B cell (primary cell): ENCODE data around the gene FOXF1. TPM values are rescaled to one million over a fixed set of nuclear protein-coding genes. Genes with fewer than 3 reads are reported as not detected.

Experiments
- ATAC-seq: fragments of 200-7000 bp; cut with Tn5 transposase; one replicate; pipeline ENCODE4 v1.10.0; 2021; ENCODE audit warnings: low read depth, mild to moderate bottlenecking, moderate number of reproducible peaks, moderate library complexity
- CTCF ChIA-PET: fragments of 350-600 bp; sonication (Branson Sonifier 250); formaldehyde crosslinking; loops from one replicate; lab custom pipeline; 2021; ENCODE audit warnings: antibody characterized with exemption, inconsistent platforms; lab: Charles Lee
- POLR2A ChIA-PET: fragments of 350-600 bp; sonication (Branson Sonifier 250); formaldehyde crosslinking; loops from one replicate; lab custom pipeline; 2021; ENCODE audit warnings: antibody characterized with exemption; lab: Charles Lee
- DNase-seq: peaks from one replicate; pipeline ENCODE4 v3.0.0; 2013
- H2AFZ ChIP-seq: 2 replicates; pipeline ENCODE4 v1.6.1; 2012; ENCODE audit warnings: mild to moderate bottlenecking, low read depth, low read length; ENCODE audit not compliant: insufficient read depth, poor library complexity, severe bottlenecking
- H3K27ac ChIP-seq, 2 donors: 1 replicate in 1 of 2; 2 replicates in 1 of 2; pipeline ENCODE4 v1.5.1; 2012 to 2013; ENCODE audit warnings: low read length in 2 of 2, mild to moderate bottlenecking in 2 of 2, moderate library complexity in 1 of 2
- H3K27me3 ChIP-seq, 4 experiments: fragments of 200-600 bp in 1 of 4; sonication (generic) in 1 of 4; replicated peaks in 1 of 4; 1 replicate in 2 of 4; 2 replicates in 2 of 4; pipeline versions ENCODE4 v1.6.1 to v1.7.0; 2013 to 2016; ENCODE audit warnings: low read length in 3 of 4, mild to moderate bottlenecking in 2 of 4, mixed read lengths in 1 of 4, moderate library complexity in 1 of 4; ENCODE audit not compliant: insufficient read depth in 4 of 4, control insufficient read depth in 3 of 4; ENCODE audit errors: control extremely low read depth in 1 of 4
- H3K36me3 ChIP-seq, 2 experiments: replicated peaks in 1 of 2; 1 replicate in 1 of 2; 2 replicates in 1 of 2; pipeline versions ENCODE4 v1.6.1 to v1.7.1; 2013; ENCODE audit warnings: low read length in 1 of 2; ENCODE audit not compliant: insufficient read depth in 2 of 2, control insufficient read depth in 1 of 2; ENCODE audit errors: control extremely low read depth in 1 of 2, extremely low read depth in 1 of 2
- H3K4me1 ChIP-seq, 2 donors: fragments of 200-600 bp in 1 of 2; sonication (generic) in 1 of 2; 1 replicate in 1 of 2; 2 replicates in 1 of 2; pipeline versions ENCODE4 v1.5.1 to v1.6.1; 2013 to 2017; ENCODE audit warnings: low read length in 2 of 2; ENCODE audit not compliant: control insufficient read depth in 2 of 2, insufficient read depth in 2 of 2
- H3K4me2 ChIP-seq: replicated peaks from 2 replicates; pipeline ENCODE3; 2012; ENCODE audit warnings: mild to moderate bottlenecking, low read depth, low read length; ENCODE audit not compliant: poor library complexity, severe bottlenecking
- H3K4me3 ChIP-seq, 5 experiments: fragments of 200-600 bp in 1 of 5; sonication (generic) in 1 of 5; 1 replicate in 3 of 5; 2 replicates in 2 of 5; pipeline versions ENCODE4 v1.5.1 to v1.7.0; 2011 to 2016; ENCODE audit warnings: low read length in 4 of 5, mild to moderate bottlenecking in 4 of 5, low read depth in 2 of 5, control low read depth in 1 of 5, moderate library complexity in 1 of 5; ENCODE audit not compliant: insufficient read depth in 1 of 5; ENCODE audit errors: control extremely low read depth in 1 of 5, extremely low read depth in 1 of 5
- H3K79me2 ChIP-seq: fragments of 200-600 bp; sonication (generic); one replicate; pipeline ENCODE4 v1.6.0; 2016; ENCODE audit warnings: low read length; ENCODE audit not compliant: control insufficient read depth, insufficient read depth
- H3K9ac ChIP-seq: fragments of 200-600 bp; sonication (generic); 2 replicates; pipeline ENCODE4 v1.6.1; 2017; ENCODE audit warnings: mild to moderate bottlenecking, low read length, moderate library complexity
- H3K9me3 ChIP-seq, 3 donors: one replicate each; pipeline versions ENCODE4 v1.6.1 to v1.7.1; 2013; ENCODE audit warnings: low read length in 2 of 3; ENCODE audit not compliant: control insufficient read depth in 2 of 3, insufficient read depth in 1 of 3; ENCODE audit errors: control extremely low read depth in 1 of 3
- H4K20me1 ChIP-seq: 2 replicates; pipeline ENCODE4 v1.6.0; 2012; ENCODE audit warnings: mild to moderate bottlenecking, low read length; ENCODE audit not compliant: insufficient read depth, control insufficient read depth, poor library complexity, severe bottlenecking
- H3K27ac Mint-ChIP-seq: one replicate; pipeline ENCODE4 v1.8.0; 2021; ENCODE audit warnings: mixed read lengths
- H3K27me3 Mint-ChIP-seq: one replicate; pipeline ENCODE4 v1.8.0; 2021; ENCODE audit warnings: mixed read lengths
- H3K4me1 Mint-ChIP-seq: one replicate; pipeline ENCODE4 v1.8.0; 2021; ENCODE audit warnings: mixed read lengths
- H3K4me3 Mint-ChIP-seq: one replicate; pipeline ENCODE4 v1.8.0; 2021; ENCODE audit warnings: mixed read lengths
- H3K9me3 Mint-ChIP-seq: one replicate; pipeline ENCODE4 v1.8.0; 2022; ENCODE audit warnings: mixed read lengths; ENCODE audit not compliant: insufficient read depth
- EZH2 ChIP-seq: IDR thresholded peaks from 2 replicates; pipeline ENCODE4 v1.6.1; 2012; ENCODE audit warnings: borderline replicate concordance, low read depth, mild to moderate bottlenecking, moderate library complexity, low read length; ENCODE audit not compliant: insufficient read depth, poor library complexity, severe bottlenecking
- WGBS: methylation state at CpG from one replicate; pipeline ENCODE4 v1.1.5; 2013; ENCODE audit warnings: missing lambda C conversion rate; ENCODE audit not compliant: insufficient coverage; 5-methylcytosine and 5-hydroxymethylcytosine counted together
- intact Hi-C: fragments of 100-400 bp; cut with micrococcal nuclease; formaldehyde crosslinking; loops from one replicate; pipeline ENCODE4 v1.10.0; 2022
- polyA plus RNA-seq: library from polyadenylated mRNA; depleted of rRNA; stranded (reverse); fragments of >200 nt; gene quantifications from 2 replicates; pipeline ENCODE4 v1.2.3, GENCODE V29; 2012
- total RNA-seq, 2 donors: library from RNA; stranded (reverse); fragments of 120-200 nt in 1 of 2; gene quantifications; 1 replicate in 1 of 2; 2 replicates in 1 of 2; pipeline versions ENCODE4 v1.2.3 to v1.2.4, GENCODE V29; 2013 to 2022
- TF ChIP-seq, protein P1 (sequence below): fragments of 200-600 bp; IDR thresholded peaks from one replicate; pipeline ENCODE4 v1.8.0; 2022; ENCODE audit warnings: antibody characterized with exemption, mild to moderate bottlenecking

FOXF1 gene
- total and polyA plus RNA-seq, 2 donors (not counting 1 experiment from before 2014, with no cell fraction given), result not detected

DNA sequence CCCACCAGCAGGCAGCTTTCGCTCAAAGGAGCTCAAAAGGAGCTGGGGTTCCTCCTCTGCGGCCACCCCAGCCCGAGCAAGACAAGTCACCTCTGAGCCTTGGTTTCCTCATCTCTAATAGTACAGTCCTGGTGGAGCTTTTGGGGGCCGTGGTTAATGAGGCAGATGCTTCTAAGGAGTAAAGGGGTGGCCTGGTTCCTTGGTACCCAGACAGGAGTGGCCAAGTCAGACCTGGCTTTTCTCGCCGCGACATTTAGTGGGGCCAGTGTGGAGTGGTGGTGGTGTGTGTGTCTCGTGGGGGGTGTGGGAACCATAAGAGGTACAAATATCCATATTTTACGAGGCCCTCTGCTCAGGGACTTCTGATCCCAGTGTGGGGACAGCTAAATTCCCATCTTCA lies 6.7 kb downstream of the FOXF1 start:
- H3K9me3 Mint-ChIP-seq, result no peaks in the 10 kb centered on the region
- no peak overlapping the region for H3K4me3 Mint-ChIP-seq
- ChIA-PET POLR2A (no interaction called here), CTCF (interaction anchor here (0.8 to 5.9 kb wide), 7 partner anchors 9 to 1391 kb away, joined by 3 to 59 read pairs (median 4); no protein-coding TSS in a partner anchor)
- H3K9ac ChIP-seq, result no peak overlapping the region
- H3K4me3 ChIP-seq, result no peak overlapping the region
- no peak for ATAC-seq
- WGBS, result 70% methylated on average over 4 of the region's 9 CpGs
- intact Hi-C loops, result no loop called here
- H3K36me3 ChIP-seq, result no peaks in the 10 kb centered on the region
- TF ChIP-seq, protein P1, sequence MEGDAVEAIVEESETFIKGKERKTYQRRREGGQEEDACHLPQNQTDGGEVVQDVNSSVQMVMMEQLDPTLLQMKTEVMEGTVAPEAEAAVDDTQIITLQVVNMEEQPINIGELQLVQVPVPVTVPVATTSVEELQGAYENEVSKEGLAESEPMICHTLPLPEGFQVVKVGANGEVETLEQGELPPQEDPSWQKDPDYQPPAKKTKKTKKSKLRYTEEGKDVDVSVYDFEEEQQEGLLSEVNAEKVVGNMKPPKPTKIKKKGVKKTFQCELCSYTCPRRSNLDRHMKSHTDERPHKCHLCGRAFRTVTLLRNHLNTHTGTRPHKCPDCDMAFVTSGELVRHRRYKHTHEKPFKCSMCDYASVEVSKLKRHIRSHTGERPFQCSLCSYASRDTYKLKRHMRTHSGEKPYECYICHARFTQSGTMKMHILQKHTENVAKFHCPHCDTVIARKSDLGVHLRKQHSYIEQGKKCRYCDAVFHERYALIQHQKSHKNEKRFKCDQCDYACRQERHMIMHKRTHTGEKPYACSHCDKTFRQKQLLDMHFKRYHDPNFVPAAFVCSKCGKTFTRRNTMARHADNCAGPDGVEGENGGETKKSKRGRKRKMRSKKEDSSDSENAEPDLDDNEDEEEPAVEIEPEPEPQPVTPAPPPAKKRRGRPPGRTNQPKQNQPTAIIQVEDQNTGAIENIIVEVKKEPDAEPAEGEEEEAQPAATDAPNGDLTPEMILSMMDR, result no peak
- TF ChIP-seq EZH2, result no peak
- peaks cover 69% of the 10 kb centered on the region for H3K27me3 Mint-ChIP-seq
- H4K20me1 ChIP-seq, result no peaks in the 10 kb centered on the region
- H3K27ac ChIP-seq, result no peak overlapping the region
- peaks cover 8% of the 10 kb centered on the region for H3K4me1 Mint-ChIP-seq
- H3K27me3 ChIP-seq, result peaks cover 0 to 86% (median 49%) of the 10 kb centered on the region in 4 experiments
- no peak overlapping the region for H3K4me2 ChIP-seq
- H3K79me2 ChIP-seq, result no peaks in the 10 kb centered on the region
- peak overlapping the region; percentile 10 for H3K27ac Mint-ChIP-seq
- H2AFZ ChIP-seq, result no peak overlapping the region
- peaks cover 12 to 14% of the 10 kb centered on the region in 2 donors for H3K4me1 ChIP-seq
- no peak for DNase-seq
- H3K9me3 ChIP-seq, result peaks cover 0 to 16% (median 1%) of the 10 kb centered on the region in 3 donors

DNA sequence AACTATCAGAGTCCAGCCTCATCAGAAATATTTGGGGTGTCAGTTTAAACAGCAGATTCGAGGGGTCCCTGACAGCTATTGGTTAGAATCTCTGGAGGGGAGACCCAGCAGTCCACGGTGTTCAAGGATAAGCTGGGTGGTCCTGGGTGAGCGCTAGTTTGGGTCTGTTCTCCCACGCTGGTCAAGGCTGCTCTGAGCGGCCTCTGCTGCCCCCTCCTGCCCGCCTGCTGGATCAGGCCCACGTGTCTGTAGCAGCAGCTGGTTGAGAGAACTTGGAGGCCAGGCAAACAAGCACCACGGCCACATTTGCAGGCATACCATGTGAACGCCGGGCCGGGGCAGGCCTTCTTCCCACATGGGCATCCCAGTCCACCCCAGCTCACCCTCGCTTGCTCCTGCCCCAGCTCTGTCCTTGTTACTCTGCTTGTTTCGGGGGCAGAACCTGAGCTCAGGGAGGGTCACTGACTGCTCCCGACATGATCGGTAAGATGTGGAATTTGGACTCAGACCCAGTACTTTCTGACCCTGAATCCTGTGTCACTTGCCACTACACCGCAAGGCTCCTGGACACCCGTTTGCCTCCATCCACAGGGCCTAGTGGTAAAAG lies 7.4 kb downstream of the FOXF1 start:
- Histone ChIP-seq H3K9me3 (peaks cover 0 to 16% (median 1%) of the 10 kb centered on the region in 3 donors), H2AFZ (no peak overlapping the region), H3K79me2 (no peaks in the 10 kb centered on the region), H3K4me2 (no peak overlapping the region), H3K9ac (no peak overlapping the region), H3K36me3 (no peaks in the 10 kb centered on the region), H3K4me3 (no peak overlapping the region), H4K20me1 (no peaks in the 10 kb centered on the region), H3K27me3 (peaks cover 0 to 85% (median 46%) of the 10 kb centered on the region in 4 experiments), H3K27ac (no peak overlapping the region), H3K4me1 (peaks cover 7 to 14% of the 10 kb centered on the region in 2 donors)
- ChIA-PET POLR2A (no interaction called here), CTCF (interaction anchor here (0.8 to 5.9 kb wide), 7 partner anchors 9 to 1391 kb away, joined by 3 to 59 read pairs (median 4); no protein-coding TSS in a partner anchor)
- H3K27me3 Mint-ChIP-seq, result peaks cover 68% of the 10 kb centered on the region
- TF ChIP-seq, protein P1, result no peak
- TF ChIP-seq EZH2, result no peak
- intact Hi-C loops, result no loop called here
- ATAC-seq (peak; percentile 39), DNase-seq (no peak)
- no peak overlapping the region for H3K27ac Mint-ChIP-seq
- H3K4me1 Mint-ChIP-seq, result peaks cover 8% of the 10 kb centered on the region
- H3K9me3 Mint-ChIP-seq, result no peaks in the 10 kb centered on the region
- H3K4me3 Mint-ChIP-seq, result no peak overlapping the region
- 22% methylated on average over 17 of the region's 17 CpGs for WGBS
